SK-N-SH (cell line): ENCODE measurements around the gene TMEM200B.

Source experiments
- CTCF ChIP-seq: fragments of 200-600 bp; sonication (generic); IDR thresholded peaks from 2 replicates; pipeline ENCODE4 v1.6.1; 2017; ENCODE audit warnings: antibody characterized with exemption, mild to moderate bottlenecking, moderate library complexity
- ELF1 ChIP-seq: IDR thresholded peaks from 2 replicates; pipeline ENCODE4 v1.4.0; 2012
- EP300 ChIP-seq, 2 experiments: IDR thresholded peaks; 2 replicates each; pipeline versions ENCODE4 v1.4.0 to v1.6.1; 2012; ENCODE audit warnings: borderline replicate concordance in 1 of 2, low read depth in 1 of 2, low read length in 1 of 2
- GABPA ChIP-seq: IDR thresholded peaks from 2 replicates; pipeline ENCODE4 v1.4.0; 2012; ENCODE audit warnings: low read depth, mild to moderate bottlenecking
- GATA2 ChIP-seq: sonication (generic); formaldehyde crosslinking; IDR thresholded peaks from 2 replicates; pipeline ENCODE4 v1.5.0; 2020; ENCODE audit warnings: mild to moderate bottlenecking, missing genetic modification reagents
- POLR2AphosphoS5 ChIP-seq: IDR thresholded peaks from 2 replicates; pipeline ENCODE4 v1.6.1; 2012; ENCODE audit warnings: low read depth, low read length
- RCOR1 ChIP-seq: fragments of 150-350 bp; IDR thresholded peaks from 2 replicates; pipeline ENCODE4 v1.6.1; 2017; ENCODE audit warnings: antibody characterized with exemption, low read length
- SMC3 ChIP-seq: IDR thresholded peaks from 2 replicates; pipeline ENCODE4 v1.6.1; 2012; ENCODE audit warnings: low read depth, low read length, improper control_type of control experiment
- TCF12 ChIP-seq: IDR thresholded peaks from 2 replicates; pipeline ENCODE4 v1.4.0; 2012
- TEAD4 ChIP-seq: IDR thresholded peaks from 2 replicates; pipeline ENCODE4 v1.4.0; 2012; ENCODE audit warnings: mild to moderate bottlenecking, borderline replicate concordance; ENCODE audit not compliant: insufficient read depth
- TF ChIP-seq, protein P1 (sequence below): IDR thresholded peaks from 2 replicates; pipeline ENCODE4 v1.4.0; 2012; ENCODE audit warnings: low read depth
- TF ChIP-seq, protein P2 (sequence below): IDR thresholded peaks from 2 replicates; pipeline ENCODE4 v1.6.1; 2012; ENCODE audit warnings: mild to moderate bottlenecking, low read depth, low read length, moderate library complexity

DNA sequence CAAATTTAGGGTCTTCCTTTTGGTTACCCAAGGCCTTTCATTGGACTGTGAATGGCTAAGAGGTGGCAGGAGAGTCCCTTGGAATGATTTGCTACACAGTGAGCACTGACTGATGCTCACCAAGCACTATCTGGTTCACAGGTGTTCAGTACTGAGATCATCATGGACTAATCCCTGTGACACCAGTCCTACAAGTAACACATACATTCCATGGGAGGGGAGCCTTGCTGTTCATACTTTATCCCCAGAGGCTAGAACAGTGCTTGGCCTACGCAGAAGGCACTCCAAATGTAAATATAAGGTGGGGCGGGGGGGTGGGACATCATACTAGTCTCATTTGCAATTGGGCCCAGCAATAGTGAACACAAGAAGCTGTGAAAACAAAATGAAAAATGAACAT lies 20.5 kb upstream of the TMEM200B start:
- no peak for TF ChIP-seq CTCF
- no peak for TF ChIP-seq POLR2AphosphoS5
- no peak for TF ChIP-seq RCOR1
- TF ChIP-seq, protein P1, sequence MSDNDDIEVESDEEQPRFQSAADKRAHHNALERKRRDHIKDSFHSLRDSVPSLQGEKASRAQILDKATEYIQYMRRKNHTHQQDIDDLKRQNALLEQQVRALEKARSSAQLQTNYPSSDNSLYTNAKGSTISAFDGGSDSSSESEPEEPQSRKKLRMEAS = no peak
- no peak for TF ChIP-seq TEAD4
- TF ChIP-seq SMC3 = no peak
- TF ChIP-seq GABPA = no peak
- TF ChIP-seq ELF1 = no peak
- TF ChIP-seq TCF12 = no peak
- no peak for TF ChIP-seq EP300 (IDR thresholded peaks at IDR 0.05; ENCODE audit: borderline replicate concordance in 1 of 2, low read depth in 1 of 2, low read length in 1 of 2)
- TF ChIP-seq, protein P2, sequence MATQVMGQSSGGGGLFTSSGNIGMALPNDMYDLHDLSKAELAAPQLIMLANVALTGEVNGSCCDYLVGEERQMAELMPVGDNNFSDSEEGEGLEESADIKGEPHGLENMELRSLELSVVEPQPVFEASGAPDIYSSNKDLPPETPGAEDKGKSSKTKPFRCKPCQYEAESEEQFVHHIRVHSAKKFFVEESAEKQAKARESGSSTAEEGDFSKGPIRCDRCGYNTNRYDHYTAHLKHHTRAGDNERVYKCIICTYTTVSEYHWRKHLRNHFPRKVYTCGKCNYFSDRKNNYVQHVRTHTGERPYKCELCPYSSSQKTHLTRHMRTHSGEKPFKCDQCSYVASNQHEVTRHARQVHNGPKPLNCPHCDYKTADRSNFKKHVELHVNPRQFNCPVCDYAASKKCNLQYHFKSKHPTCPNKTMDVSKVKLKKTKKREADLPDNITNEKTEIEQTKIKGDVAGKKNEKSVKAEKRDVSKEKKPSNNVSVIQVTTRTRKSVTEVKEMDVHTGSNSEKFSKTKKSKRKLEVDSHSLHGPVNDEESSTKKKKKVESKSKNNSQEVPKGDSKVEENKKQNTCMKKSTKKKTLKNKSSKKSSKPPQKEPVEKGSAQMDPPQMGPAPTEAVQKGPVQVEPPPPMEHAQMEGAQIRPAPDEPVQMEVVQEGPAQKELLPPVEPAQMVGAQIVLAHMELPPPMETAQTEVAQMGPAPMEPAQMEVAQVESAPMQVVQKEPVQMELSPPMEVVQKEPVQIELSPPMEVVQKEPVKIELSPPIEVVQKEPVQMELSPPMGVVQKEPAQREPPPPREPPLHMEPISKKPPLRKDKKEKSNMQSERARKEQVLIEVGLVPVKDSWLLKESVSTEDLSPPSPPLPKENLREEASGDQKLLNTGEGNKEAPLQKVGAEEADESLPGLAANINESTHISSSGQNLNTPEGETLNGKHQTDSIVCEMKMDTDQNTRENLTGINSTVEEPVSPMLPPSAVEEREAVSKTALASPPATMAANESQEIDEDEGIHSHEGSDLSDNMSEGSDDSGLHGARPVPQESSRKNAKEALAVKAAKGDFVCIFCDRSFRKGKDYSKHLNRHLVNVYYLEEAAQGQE = no peak
- no peak for TF ChIP-seq GATA2 (CRISPR knock-in tag)
